Fibroblast of the aortic adventitia (primary cell): ENCODE measurements around the gene ACAD10. TPM values are rescaled to one million over a fixed set of nuclear protein-coding genes. Genes with fewer than 3 reads are reported as not detected.
"Not testable (repeated sequence)": the region's sequence is repeated elsewhere in the genome, so short reads cannot be mapped to it uniquely, and the experiment has no call there.

Experiments used
- DNase-seq: peaks from one replicate; pipeline ENCODE4 v3.0.0-alpha.2; 2010; ENCODE audit warnings: low read depth
- H3K4me3 ChIP-seq: 2 replicates; pipeline ENCODE4 v1.5.1; 2011; ENCODE audit warnings: low read depth, mild to moderate bottlenecking, control low read depth, low read length, moderate library complexity
- CTCF ChIP-seq: IDR thresholded peaks from 2 replicates; pipeline ENCODE4 v1.5.1; 2011; ENCODE audit warnings: mild to moderate bottlenecking, low read length, control low read depth, inconsistent platforms; ENCODE audit not compliant: insufficient read depth
- total RNA-seq: library from RNA; depleted of rRNA; stranded (reverse); fragments of >200 nt; gene quantifications from 2 replicates; pipeline ENCODE4 v1.2.3, GENCODE V29; 2012; ENCODE audit warnings: low replicate concordance

The ACAD10 gene
- total RNA-seq, 1 donor = 15.1 TPM

DNA sequence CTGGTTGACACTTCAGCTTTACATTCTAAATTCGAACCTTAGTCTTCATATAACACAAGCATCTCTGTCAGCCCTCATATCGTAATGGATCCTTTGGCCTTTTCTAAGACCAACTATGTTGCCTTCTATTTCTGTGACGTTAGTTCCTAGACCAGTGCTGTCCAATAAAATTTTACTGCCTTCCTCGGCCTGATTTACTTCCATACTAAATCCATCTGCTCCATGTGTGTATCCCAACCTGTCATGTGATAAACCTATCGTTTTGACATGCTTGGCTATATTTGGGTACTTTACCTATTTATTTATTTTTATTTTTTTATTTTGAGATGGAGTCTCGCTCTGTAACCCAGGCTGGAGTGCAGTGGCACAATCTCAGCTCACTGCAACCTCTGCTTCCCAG is 20.3 kb downstream of the ACAD10 start:
- TF ChIP-seq CTCF = no peak
- H3K4me3 ChIP-seq = no peak overlapping the region
- DNase-seq = no peak

DNA sequence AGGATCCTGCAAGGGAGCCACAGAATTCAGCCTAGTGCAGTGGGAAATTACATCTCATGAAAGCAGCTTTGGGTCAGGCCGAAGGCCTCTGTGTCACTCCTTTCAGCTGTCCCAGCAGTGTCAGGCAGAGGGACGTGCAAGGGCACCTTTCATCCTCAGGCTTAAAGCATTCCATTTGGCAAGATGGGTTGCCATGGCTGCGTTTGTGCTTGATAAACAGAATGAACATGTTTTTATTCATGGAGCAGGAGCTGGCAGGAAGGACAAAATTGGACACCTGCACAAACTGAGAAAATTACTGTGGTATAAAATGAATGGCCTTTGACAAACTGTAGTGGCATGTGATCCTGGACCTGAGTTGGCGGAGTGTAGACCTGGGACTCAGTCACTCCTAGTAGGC is 29.4 kb downstream of the ACAD10 start:
- no peak for TF ChIP-seq CTCF
- no peak overlapping the region for H3K4me3 ChIP-seq
- no peak for DNase-seq

- not testable (repeated sequence) for H3K4me3 ChIP-seq
These were observed 33.5 kb downstream of the ACAD10 start for GRCh38 chr12:111719316-111719715.

DNA sequence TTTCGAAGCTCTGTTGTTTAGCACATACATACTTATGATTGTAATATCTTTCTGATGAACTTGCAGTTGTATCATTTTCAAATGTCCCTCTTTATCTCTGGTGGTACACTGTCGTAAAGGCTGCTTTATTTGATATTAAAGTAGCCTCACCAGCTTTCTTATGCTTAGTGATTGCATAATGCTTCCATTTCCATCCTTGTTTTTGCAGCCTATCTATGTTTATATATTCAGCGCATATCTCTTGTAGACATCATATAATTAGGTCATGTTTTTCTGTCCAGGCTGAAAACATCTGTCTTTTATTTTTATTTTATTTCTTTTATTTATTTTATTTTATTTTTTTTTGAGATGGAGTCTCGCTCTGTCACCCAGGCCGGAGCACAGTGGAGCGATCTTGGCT is 34.6 kb downstream of the ACAD10 start:
- no peak for DNase-seq
- no peak for TF ChIP-seq CTCF

More at GRCh38 chr12:111719316-111719715, 33.5 kb downstream of the ACAD10 start:
- DNase-seq = not testable (repeated sequence)

DNA sequence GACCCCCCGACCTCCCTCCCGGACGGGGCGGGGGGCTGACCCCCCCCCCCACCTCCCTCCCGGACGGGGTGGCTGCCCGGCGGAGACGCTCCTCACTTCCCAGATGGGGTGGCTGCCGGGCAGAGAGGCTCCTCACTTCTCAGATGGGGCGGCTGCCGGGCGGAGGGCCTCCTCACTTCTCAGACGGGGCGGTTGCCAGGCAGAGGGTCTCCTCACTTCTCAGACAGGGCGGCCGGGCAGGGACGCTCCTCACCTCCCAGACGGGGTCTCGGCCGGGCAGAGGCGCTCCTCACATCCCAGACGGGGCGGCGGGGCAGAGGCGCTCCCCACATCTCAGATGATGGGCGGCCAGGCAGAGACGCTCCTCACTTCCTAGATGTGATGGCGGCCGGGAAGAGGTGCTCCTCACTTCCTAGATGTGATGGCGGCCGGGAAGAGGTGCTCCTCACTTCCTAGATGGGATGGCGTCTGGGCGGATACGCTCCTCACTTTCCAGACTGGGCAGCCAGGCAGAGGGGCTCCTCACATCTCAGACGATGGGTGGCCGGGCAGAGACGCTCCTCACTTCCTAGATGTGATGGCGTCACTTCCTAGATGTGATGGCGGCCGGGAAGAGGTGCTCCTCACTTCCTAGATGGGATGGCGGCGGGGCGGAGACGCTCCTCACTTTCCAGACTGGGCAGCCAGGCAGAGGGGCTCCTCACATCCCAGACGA is 38.0 kb downstream of the ACAD10 start:
- not testable (repeated sequence) for H3K4me3 ChIP-seq, DNase-seq

More for the DNA sequence above, 34.6 kb downstream of the ACAD10 start:
- no peak overlapping the region for H3K4me3 ChIP-seq

- H3K4me3 ChIP-seq = no peak overlapping the region
- no peak for DNase-seq
- no peak for TF ChIP-seq CTCF
These were observed 42.9 kb downstream of the ACAD10 start for GRCh38 chr12:111728795-111729194.

DNA sequence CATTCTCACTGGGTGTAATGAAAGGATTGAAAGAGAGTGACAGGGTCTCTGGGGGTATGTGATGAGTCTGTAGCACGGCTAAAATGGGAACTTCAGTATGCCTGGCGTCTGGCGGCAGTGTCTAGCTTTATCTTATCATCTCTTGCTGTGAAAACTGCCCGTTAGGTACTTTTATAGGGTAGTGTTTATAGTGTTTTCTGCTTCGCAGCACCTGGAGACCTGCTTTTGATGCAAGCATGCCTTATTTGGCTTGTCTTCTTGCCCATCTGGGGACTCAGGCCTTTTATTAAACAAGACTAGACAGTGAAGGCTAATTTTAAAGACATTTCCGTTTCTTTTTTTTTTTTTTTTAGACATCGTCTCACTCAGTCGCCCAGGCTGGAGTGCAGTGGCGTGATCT is 44.6 kb downstream of the ACAD10 start:
- TF ChIP-seq CTCF = no peak
- H3K4me3 ChIP-seq = no peak overlapping the region
- no peak for DNase-seq

DNA sequence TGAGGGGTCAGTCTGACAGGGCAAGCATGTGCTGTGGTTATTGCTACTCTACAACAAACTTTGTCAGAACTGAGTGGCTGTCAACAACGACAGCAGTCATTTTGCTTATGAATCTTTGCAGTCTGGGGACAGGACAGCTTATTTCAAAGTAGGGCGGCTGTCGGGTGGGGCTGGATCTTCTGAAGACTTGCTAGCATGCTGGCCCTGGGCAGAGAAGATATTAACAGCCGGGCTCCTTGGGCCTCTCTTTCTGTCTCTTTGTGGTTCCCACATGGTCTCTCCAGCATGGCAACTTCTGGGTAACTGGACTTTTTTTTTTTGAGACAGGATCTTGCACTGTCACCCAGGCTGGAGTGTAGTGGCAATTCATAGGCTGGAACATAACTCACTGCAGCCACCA is 46.9 kb downstream of the ACAD10 start:
- H3K4me3 ChIP-seq = no peak overlapping the region
- DNase-seq = no peak
- TF ChIP-seq CTCF = no peak
